ENCODE data around the gene PIGU. TPM values are rescaled to one million over a fixed set of nuclear protein-coding genes. Genes with fewer than 3 reads are reported as not detected.

The PIGU gene
- total RNA-seq, 1 experiment from 2014 or later, result 32.8 TPM

DNA sequence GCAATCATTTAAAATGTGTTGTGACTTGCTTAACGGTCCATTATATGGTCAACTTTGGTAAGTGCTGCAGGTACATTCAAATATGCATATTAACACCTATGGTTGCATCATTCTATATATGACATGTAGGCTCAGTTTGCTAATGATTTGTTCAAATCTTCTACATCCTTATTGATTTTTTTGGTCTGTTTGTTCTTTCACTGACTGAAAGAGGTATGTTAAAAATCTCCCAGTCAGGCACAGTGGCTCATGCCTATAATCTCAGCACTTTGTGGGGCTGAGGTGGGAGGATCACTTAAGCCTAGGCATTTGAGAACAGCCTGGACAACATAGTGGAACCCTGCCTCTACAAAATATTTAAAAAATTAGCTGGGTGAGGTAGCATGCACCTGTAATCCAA, 29.2 kb downstream of the PIGU start:
- H2AK5ac ChIP-seq (ENCODE audit: insufficient read length, low read length), result no peak overlapping the region
- H3K4me3 Mint-ChIP-seq, result no peak overlapping the region
- no peaks in the 10 kb centered on the region for H3K9me3 Mint-ChIP-seq
- H3K27me3 Mint-ChIP-seq (ENCODE audit: low read depth), result no peaks in the 10 kb centered on the region
- H3K27ac ChIP-seq (ENCODE audit: insufficient read length, low read depth, low read length), result no peak overlapping the region
- no peaks in the 10 kb centered on the region for H3K4me1 Mint-ChIP-seq
- H3K18ac ChIP-seq (ENCODE audit: insufficient read length, low read depth, low read length), result no peak overlapping the region
- H3K9me3 ChIP-seq (ENCODE audit: control insufficient read depth, low read depth, low read length), result no peaks in the 10 kb centered on the region
- no peak overlapping the region for H3K14ac ChIP-seq (ENCODE audit: insufficient read depth, low read length)
- H2AFZ ChIP-seq (ENCODE audit: low read length), result no peak overlapping the region
- H4K91ac ChIP-seq (ENCODE audit: insufficient read length, low read depth, low read length), result no peak overlapping the region
- no peak overlapping the region for H3K9ac ChIP-seq (ENCODE audit: extremely low read depth, insufficient read length, low read length)
- H3K79me2 ChIP-seq (ENCODE audit: insufficient read depth, low read length), result no peaks in the 10 kb centered on the region
- H3K27me3 ChIP-seq (ENCODE audit: insufficient read depth, low read length), result no peaks in the 10 kb centered on the region
- DNase-seq, result no peak
- H3K27ac Mint-ChIP-seq, result 0 out of 7 replicates have a peak overlapping the region, but pooled peaks of 1 of the 3 experiments have one; percentile 52
- no peak overlapping the region for H3K56ac ChIP-seq (ENCODE audit: insufficient read length, low read depth, low read length)
- H3K23ac ChIP-seq (ENCODE audit: insufficient read length, low read depth, low read length), result no peak overlapping the region
- H2BK15ac ChIP-seq (ENCODE audit: low read depth, low read length), result no peak overlapping the region
- no peaks in the 10 kb centered on the region for H3K4me1 ChIP-seq (ENCODE audit: insufficient read depth, low read length)
- no peak overlapping the region for H2BK120ac ChIP-seq (ENCODE audit: low read depth, low read length, poor library complexity, severe bottlenecking)
- WGBS (ENCODE audit: extremely low coverage, insufficient read length, low lambda C conversion rate), result no CpG with 5 or more reads among the region's 1 CpG
- no peak overlapping the region for H3K4ac ChIP-seq (ENCODE audit: low read depth, low read length)
- no peak overlapping the region for H4K8ac ChIP-seq (replicated peaks; ENCODE audit: insufficient read length, low read depth, low read length)
- H2BK12ac ChIP-seq (ENCODE audit: insufficient read length, low read depth, low read length), result no peak overlapping the region
- peaks cover 4 to 18% (median 17%) of the 10 kb centered on the region in 3 experiments; a peak in 5 of 7 replicates for H3K36me3 Mint-ChIP-seq (ENCODE audit: insufficient read depth in 1 of 3, low read depth in 3 of 3)
- no peaks in the 10 kb centered on the region for H3K23me2 ChIP-seq (ENCODE audit: insufficient read length, low read depth, low read length, poor library complexity, severe bottlenecking)
- no peaks in the 10 kb centered on the region for H3K79me1 ChIP-seq (ENCODE audit: insufficient read depth, low read depth, low read length, poor library complexity, severe bottlenecking)
- no peak overlapping the region for H2BK5ac ChIP-seq (ENCODE audit: insufficient read length, low read length)
- no peaks in the 10 kb centered on the region for H4K20me1 ChIP-seq (ENCODE audit: control insufficient read depth, insufficient read depth, insufficient read length)
- H4K5ac ChIP-seq (ENCODE audit: insufficient read length, low read depth, low read length), result no peak overlapping the region
- TF ChIP-seq, protein P1, sequence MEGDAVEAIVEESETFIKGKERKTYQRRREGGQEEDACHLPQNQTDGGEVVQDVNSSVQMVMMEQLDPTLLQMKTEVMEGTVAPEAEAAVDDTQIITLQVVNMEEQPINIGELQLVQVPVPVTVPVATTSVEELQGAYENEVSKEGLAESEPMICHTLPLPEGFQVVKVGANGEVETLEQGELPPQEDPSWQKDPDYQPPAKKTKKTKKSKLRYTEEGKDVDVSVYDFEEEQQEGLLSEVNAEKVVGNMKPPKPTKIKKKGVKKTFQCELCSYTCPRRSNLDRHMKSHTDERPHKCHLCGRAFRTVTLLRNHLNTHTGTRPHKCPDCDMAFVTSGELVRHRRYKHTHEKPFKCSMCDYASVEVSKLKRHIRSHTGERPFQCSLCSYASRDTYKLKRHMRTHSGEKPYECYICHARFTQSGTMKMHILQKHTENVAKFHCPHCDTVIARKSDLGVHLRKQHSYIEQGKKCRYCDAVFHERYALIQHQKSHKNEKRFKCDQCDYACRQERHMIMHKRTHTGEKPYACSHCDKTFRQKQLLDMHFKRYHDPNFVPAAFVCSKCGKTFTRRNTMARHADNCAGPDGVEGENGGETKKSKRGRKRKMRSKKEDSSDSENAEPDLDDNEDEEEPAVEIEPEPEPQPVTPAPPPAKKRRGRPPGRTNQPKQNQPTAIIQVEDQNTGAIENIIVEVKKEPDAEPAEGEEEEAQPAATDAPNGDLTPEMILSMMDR (conservative IDR thresholded peaks at IDR 0.05), result no peak
- no peak overlapping the region for H3T11ph ChIP-seq (ENCODE audit: low read length)
- H3K4me2 ChIP-seq (ENCODE audit: insufficient read depth, insufficient read length, low read length), result no peak overlapping the region
- no peak overlapping the region for H2BK20ac ChIP-seq (ENCODE audit: low read depth, low read length, poor library complexity, severe bottlenecking)
